GM19328 (cell line): Measurements from ENCODE around the gene MRPS10.

Experiments
- ATAC-seq: cut with Tn5 transposase; IDR thresholded peaks from one replicate; pipeline ENCODE4 v1.9.1; 2021; ENCODE audit warnings: mild to moderate bottlenecking, moderate library complexity; ENCODE audit not compliant: unreplicated experiment

MRPS10 gene

GRCh38 chr6:42217519-42218367 is at the start of gene MRPS10:
TSS of gene MRPS10 (minus strand) at chr6:42217861. CDS start at chr6:42217849, 12 bp downstream.
- ATAC-seq = peak; percentile 93

GRCh38 chr6:42266538-42266937 is 48.9 kb upstream of the MRPS10 start:
- no peak for ATAC-seq

- no peak for ATAC-seq
These were observed 47.3 kb upstream of the MRPS10 start for GRCh38 chr6:42264852-42265390.

GRCh38 chr6:42264162-42264851 is 46.6 kb upstream of the MRPS10 start:
- no peak for ATAC-seq

- ATAC-seq = no peak
These were observed 45.6 kb upstream of the MRPS10 start for GRCh38 chr6:42263165-42263728.

GRCh38 chr6:42260972-42261371 is 43.3 kb upstream of the MRPS10 start:
- no peak for ATAC-seq

- ATAC-seq = no peak
These were observed 42.8 kb upstream of the MRPS10 start for GRCh38 chr6:42260396-42260888.

- ATAC-seq = no peak
These were observed 42.3 kb upstream of the MRPS10 start for GRCh38 chr6:42259841-42260395.

GRCh38 chr6:42259286-42259685 is 41.6 kb upstream of the MRPS10 start:
- no peak for ATAC-seq

- ATAC-seq = no peak
These were observed 40.0 kb upstream of the MRPS10 start for GRCh38 chr6:42257614-42258013.

- no peak for ATAC-seq
These were observed 39.4 kb upstream of the MRPS10 start for GRCh38 chr6:42257063-42257462.

- ATAC-seq = no peak
These were observed 37.4 kb upstream of the MRPS10 start for GRCh38 chr6:42255050-42255449.

- no peak for ATAC-seq
These were observed 36.8 kb upstream of the MRPS10 start for GRCh38 chr6:42254505-42254904.

GRCh38 chr6:42251911-42252637 is 34.4 kb upstream of the MRPS10 start:
- no peak for ATAC-seq

- ATAC-seq = no peak
These were observed 33.8 kb upstream of the MRPS10 start for GRCh38 chr6:42251500-42251899.

- no peak for ATAC-seq
These were observed 32.7 kb upstream of the MRPS10 start for GRCh38 chr6:42250274-42250931.

- ATAC-seq = no peak
These were observed 31.6 kb upstream of the MRPS10 start for GRCh38 chr6:42249279-42249678.

- no peak for ATAC-seq
These were observed 25.4 kb upstream of the MRPS10 start for GRCh38 chr6:42243046-42243445.

GRCh38 chr6:42241915-42242314 is 24.3 kb upstream of the MRPS10 start:
- no peak for ATAC-seq
